ENCODE measurements around the gene CREB3L2.

GRCh38 chr7:137981668-137982067 lies 20.2 kb downstream of the CREB3L2 start:
- TF ChIP-seq CTCF (IDR thresholded peaks at IDR 0.05) (no peak), POLR2A (IDR thresholded peaks at IDR 0.05) (no peak), POLR2AphosphoS5 (IDR thresholded peaks at IDR 0.05) (no peak)
